ENCODE measurements around the gene SCGB2A2. TPM values are rescaled to one million over a fixed set of nuclear protein-coding genes. Genes with fewer than 3 reads are reported as not detected.
A peak's percentile ranks its signal among the peaks of the same experiment; 100 is the strongest.

SCGB2A2 gene
- total and polyA plus RNA-seq, 12 donors = not detected

GRCh38 chr11:62280452-62280851 is 10.5 kb downstream of the SCGB2A2 start:
- TF ChIP-seq POLR2A (IDR thresholded peaks at IDR 0.05) (no peak), CTCF (IDR thresholded peaks at IDR 0.05) (no peak)
- Histone ChIP-seq H3K36me3 (replicated peaks in 1 of 2) (no peaks in the 10 kb centered on the region), H3K4me3 (no peak overlapping the region), H3K9me3 (replicated peaks in 1 of 3) (peaks cover 0 to 8% (median 0%) of the 10 kb centered on the region in 3 donors), H3K27me3 (no peaks in the 10 kb centered on the region), H3K4me1 (replicated peaks in 1 of 2) (no peaks in the 10 kb centered on the region), H3K27ac (no peak overlapping the region)
- intact Hi-C loops (cut with DNase I) = no loop called here
- no peak for DNase-seq

GRCh38 chr11:62295504-62295903 is 25.5 kb downstream of the SCGB2A2 start:
- peak in 1 of 7 donors; percentile 11 for DNase-seq
- Histone ChIP-seq H3K36me3 (replicated peaks in 1 of 2) (no peaks in the 10 kb centered on the region), H3K4me1 (replicated peaks in 1 of 2) (no peaks in the 10 kb centered on the region), H3K27ac (no peak overlapping the region), H3K27me3 (peaks cover 3% of the 10 kb centered on the region), H3K9me3 (replicated peaks in 1 of 3) (no peaks in the 10 kb centered on the region), H3K4me3 (no peak overlapping the region)
- TF ChIP-seq CTCF (IDR thresholded peaks at IDR 0.05) (no peak), POLR2A (IDR thresholded peaks at IDR 0.05) (no peak)
- intact Hi-C loops (cut with DNase I) = no loop called here
- WGBS, 4 donors = 30 to 57% (median 40%) methylated on average over 2 of the region's 2 CpGs

DNA sequence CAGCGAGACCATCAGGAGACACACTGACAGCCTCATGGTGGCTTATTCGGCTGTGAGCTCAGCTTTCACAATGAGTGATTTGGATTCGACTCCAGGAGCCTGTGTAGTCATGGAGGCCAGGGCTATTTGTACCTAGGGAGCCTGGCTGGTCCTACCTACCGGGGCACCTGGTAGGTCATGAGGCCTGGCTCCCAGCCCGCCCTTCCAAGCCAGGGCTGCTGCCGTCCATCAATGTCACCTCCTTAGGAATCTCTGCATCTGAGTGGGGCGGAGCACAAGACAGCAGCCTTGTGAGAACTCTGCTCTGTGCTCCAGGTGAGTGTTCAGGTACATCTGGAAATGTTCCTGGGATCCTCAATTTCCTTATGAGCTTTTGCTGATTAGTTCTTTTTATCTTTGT is 29.0 kb downstream of the SCGB2A2 start, which contains the start of gene SCGB1D4:
Gene SCGB1D4 (minus strand): TSS at position 101 of the 400 bp plus-strand sequence. CDS start 65 bp downstream, at position 36.
- 61 to 66% (median 64%) methylated on average over 5 to 7 of the region's 7 CpGs for WGBS, 4 donors

DNA sequence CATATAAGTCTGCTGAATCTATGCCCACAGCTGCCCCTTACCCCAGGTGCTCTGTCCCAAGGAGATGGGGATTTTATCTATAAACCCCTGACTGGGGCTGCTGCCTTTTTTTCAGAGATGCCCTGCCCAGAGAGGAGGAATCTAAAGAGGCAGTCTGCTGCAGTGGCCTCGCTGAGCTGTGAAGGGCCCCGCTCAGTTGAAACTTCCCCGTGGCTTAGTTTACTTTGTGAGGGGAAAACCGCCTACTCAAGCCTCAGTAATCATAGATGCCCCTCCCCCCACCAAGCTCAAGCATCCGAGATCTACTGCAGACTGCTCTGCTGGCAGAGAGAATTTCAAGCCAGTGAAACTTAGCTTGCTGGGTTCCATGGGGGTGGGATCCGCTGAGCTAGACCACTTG is 36.3 kb downstream of the SCGB2A2 start:
- Histone ChIP-seq H3K9me3 (replicated peaks in 1 of 3) (no peaks in the 10 kb centered on the region), H3K36me3 (replicated peaks in 1 of 2) (no peaks in the 10 kb centered on the region), H3K27me3 (no peaks in the 10 kb centered on the region), H3K27ac (no peak overlapping the region), H3K4me3 (no peak overlapping the region), H3K4me1 (replicated peaks in 1 of 2) (no peaks in the 10 kb centered on the region)
- WGBS, 4 donors = 47 to 63% (median 57%) methylated on average over 4 to 6 of the region's 6 CpGs
- TF ChIP-seq CTCF (IDR thresholded peaks at IDR 0.05) (no peak), POLR2A (IDR thresholded peaks at IDR 0.05) (no peak)
- intact Hi-C loops (cut with DNase I) = no loop called here
- no peak for DNase-seq

More for the DNA sequence above, 29.0 kb downstream of the SCGB2A2 start, which contains the start of gene SCGB1D4:
- intact Hi-C loops (cut with DNase I) = no loop called here
- Histone ChIP-seq H3K27me3 (peaks cover 3% of the 10 kb centered on the region), H3K9me3 (replicated peaks in 1 of 3) (no peaks in the 10 kb centered on the region), H3K36me3 (replicated peaks in 1 of 2) (no peaks in the 10 kb centered on the region), H3K4me1 (replicated peaks in 1 of 2) (no peaks in the 10 kb centered on the region), H3K27ac (no peak within 1 kb of the TSS), H3K4me3 (no peak within 1 kb of the TSS)
- DNase-seq = no peak
- no peak for TF ChIP-seq POLR2A (IDR thresholded peaks at IDR 0.05)
- no peak for TF ChIP-seq CTCF (IDR thresholded peaks at IDR 0.05)
